Nucleus accumbens (tissue), 56 donors: ENCODE results near the gene CDK18.
A peak's percentile ranks its signal among the peaks of the same experiment; 100 is the strongest.

Experiments
- DNase-seq, 56 donors: peaks; one replicate each; lab custom pipeline; 2025; lab: John Stamatoyannopoulos, UW

Gene CDK18

DNA sequence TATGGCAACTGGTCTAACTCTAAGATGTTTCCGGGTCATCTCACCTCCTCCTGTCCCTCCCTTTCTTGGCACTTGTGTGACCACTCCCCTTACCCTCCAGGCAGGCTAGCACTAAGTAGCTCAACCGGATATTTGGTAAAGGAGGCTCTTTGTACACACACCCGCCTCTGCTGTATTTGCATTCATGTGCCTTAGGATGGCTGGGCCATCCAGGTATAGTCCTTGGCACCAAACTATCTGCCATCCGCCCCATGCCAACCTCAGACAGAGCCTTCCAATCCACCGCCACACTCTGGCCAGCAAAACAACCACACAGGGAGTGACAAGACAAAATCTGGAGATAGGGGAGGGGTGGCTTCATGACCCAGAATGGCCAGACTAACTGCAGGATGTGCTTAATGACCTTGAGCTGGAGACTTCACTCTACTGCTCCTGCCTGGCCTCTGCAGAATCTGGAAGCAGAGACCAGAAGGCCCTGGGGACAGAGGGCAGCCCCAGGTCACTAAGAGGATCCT is 59.5 kb downstream of the CDK18 start:
- DNase-seq, result no peak

DNA sequence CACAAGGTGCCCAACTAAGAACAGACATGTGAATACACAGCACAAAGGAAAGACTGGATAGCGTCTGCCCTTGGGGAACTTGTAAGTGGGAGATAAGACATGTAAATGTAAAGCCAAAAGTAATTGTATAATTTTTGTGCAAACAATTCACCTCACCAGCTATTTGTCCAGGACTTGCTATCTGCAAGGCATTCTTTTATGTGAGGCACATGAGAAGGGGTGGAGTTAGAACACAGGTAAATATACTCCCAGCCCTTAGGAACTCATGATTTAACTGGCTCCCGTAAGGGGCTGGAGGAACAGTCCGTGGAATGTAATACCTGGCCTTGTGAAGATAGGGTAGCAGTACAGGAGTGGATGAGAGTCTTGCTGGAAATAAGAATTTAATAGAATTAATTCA is 61.3 kb downstream of the CDK18 start:
- DNase-seq, result no peak

DNA sequence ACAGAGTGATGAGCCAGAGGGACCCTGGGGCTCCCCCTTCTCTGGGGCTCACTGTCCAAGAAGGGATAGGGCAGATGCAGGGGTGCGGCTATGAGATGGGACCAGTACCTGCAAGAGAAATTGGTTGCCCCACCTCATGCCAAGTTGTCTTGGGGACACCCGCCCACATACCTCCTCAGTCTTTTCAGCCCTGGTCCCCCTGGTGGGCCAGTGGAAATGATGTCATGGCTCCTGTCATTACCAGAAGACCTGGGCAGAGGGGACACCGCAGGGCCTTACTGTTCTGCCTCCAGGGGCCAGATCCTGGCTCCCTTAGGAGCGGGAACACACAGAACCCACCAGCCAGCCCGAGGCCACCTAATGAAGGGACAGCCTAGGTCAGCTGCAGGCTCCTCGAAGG is 63.2 kb downstream of the CDK18 start:
- DNase-seq, result no peak

DNA sequence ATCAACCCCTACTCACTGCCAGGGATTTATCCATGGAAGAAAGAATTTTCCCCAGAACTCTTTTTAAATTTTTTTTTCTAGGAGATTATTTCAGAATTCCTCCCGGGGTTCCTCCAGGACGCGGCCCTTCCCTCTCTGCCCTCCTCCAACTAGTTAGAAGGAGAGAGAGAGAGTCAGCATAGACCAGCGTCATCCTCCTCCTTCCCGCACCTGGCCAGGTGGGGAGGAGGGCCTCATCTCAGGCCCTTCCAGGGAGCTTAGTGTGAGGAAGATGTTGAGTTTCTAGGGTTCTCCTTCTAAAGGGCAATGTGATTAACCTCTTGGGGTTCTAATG is 63.6 kb downstream of the CDK18 start:
- DNase-seq, result no peak

DNA sequence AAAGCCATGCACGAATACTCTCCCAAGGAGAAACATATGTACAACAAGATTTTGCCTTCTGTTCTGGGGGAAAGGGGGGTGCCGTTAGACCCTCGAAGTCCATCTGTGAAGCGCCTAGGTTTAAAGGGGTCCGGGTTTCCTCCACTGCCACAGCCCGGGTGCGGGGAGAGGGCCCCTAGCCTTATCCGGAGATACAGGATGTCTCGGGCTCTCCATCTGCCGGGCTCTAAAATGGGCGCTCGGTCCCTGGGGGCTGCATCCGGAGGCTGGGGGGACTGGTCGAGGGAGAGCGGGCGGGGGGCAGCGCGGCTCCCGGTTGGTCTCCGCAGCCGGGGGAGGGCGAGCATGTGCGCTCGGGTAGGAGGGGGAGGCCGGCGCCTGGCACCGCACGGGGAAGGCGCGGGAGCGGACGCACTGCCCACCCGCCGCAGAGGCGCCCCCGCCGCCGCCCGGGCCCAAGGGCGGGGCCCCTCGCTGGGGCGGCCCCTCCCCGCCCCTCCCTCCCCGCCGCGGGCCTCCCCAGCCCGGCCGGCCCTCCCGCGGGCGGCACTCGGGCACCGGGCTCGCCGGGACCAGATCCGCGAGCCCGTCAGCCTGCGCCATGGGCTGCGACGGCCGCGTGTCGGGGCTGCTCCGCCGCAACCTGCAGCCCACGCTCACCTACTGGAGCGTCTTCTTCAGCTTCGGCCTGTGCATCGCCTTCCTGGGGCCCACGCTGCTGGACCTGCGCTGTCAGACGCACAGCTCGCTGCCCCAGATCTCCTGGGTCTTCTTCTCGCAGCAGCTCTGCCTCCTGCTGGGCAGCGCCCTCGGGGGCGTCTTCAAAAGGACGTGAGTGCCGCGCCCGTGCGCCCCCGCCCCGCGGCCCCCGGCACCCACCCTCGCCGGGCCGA is 64.2 kb downstream of the CDK18 start:
- DNase-seq, result peak in 4 of 56 donors; percentile 3 to 55 (median 22)

DNA sequence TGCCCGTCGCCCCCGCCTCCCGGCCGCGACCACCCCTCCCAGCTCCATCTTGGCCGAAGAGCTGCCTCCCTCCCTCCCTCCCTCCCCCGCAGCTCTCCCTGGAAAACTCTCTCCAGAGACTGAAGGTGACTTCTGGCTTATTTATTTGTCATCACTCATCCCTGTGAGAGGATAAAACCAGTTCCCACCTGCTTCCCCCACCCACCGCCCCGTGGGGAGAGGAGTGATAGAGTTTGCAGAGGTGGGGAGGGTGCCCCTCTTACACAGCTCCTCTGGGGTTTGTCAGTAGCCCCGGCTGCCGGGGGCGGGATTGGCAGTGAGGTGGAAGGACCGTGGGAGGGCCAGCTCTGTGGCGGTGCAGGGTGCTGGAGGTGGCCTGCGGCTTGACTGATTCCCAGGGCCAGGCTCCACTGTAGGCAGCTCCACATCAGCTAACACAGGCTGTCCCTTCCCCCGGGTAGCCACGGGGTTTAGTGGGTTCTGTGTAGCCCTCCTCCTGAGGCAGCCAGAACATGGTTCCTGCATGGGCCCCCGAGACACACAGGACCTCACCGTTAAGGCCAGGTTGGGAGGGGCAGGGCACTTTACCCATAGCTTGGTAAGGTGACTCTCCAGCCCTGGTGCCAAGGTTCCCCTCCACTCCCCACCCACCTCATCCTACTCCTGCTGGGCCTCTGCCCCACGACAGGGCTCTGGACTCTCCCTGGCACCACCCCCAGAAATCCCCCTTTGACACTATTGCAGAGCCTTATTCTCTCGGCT is 65.1 kb downstream of the CDK18 start:
- DNase-seq, result peak in 1 of 56 donors; percentile 8

DNA sequence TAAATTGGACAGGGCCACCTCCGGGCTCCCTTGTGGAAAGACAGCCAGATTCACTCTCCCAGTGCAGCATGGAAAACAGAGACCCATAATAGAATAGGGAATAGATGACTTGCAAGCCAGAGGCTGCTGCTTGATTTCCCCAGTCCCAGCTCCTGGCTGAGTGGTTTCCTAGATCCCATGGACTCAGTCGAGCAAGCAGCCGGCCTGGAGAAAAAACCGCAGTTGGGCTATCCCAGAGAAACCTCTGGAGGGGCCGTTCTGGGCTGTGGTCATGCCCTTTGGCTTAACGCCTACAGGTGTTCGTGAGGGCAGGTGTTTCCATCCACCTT is 65.7 kb downstream of the CDK18 start:
- DNase-seq, result no peak

DNA sequence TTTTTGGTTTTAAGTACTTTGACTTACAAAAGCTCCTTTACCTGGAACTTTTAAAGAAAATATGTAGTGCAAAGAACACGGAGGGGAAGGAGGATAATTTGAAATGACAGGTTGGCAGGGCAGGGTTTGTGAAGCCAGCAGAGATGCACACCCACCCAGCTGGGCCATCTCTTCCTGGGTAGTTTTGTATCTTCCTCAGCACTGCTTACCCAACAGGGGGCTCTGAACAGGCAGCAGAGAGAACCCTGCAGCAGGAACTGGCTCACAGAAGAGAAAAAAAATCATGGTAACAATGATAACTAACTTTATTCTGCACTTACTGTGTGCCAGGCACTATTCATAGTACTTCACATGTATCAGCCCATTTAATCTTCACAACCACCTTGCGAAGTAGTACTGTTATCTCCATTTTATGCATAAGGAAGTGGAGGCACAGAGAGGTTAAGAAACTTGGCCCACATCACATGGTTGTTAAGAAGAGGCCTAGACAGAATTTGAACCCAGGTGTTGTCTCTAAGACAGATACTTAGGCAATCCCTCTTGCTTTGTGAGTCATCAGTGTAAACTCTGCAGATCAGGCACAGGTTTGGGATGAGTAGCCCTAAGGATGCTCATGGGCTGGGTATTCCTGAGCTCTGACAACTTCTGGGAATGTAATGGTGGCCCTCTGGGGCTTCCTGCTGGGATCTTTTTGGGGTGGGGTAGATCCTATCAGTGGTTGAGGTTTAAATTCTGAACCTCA is 66.5 kb downstream of the CDK18 start:
- no peak for DNase-seq

DNA sequence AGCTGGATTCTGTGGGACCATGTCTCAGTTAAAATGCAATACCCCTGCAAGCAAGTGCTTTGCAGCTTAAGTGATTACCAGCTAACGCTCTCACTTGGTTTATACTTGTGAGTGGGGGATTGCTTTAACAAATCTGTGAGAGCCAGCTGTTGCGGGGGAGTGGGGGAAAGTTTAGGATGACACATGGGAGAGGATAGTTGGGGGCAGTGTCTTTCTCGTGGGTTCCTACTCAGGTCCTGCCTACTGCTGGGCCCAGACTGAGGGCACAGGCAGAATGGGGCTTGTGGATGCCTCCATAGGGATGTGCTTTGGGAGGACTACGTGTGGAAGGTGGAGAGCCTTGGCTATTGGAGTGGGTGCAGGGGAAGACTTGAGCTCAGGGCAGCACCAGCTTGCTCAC is 67.3 kb downstream of the CDK18 start:
- DNase-seq, result no peak

DNA sequence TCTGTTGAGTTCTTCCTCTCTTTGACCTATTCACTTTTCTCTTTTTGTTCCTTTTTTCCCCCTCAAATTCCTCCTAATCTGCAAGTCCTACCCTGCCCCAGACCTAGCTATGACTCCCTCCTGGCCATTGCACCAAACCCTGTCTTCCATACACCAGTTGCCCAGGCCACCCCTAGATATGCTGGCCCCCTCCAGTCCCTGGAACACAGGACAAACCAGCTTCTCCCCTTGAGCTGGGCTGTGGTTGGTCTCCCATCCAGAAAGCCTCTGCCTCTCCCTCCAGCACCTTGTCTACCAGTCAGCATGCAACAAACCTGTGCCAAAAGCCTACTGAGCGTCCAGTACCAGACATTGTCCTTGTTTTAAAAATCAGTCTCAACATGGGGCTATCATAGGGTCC is 68.0 kb downstream of the CDK18 start:
- no peak for DNase-seq

DNA sequence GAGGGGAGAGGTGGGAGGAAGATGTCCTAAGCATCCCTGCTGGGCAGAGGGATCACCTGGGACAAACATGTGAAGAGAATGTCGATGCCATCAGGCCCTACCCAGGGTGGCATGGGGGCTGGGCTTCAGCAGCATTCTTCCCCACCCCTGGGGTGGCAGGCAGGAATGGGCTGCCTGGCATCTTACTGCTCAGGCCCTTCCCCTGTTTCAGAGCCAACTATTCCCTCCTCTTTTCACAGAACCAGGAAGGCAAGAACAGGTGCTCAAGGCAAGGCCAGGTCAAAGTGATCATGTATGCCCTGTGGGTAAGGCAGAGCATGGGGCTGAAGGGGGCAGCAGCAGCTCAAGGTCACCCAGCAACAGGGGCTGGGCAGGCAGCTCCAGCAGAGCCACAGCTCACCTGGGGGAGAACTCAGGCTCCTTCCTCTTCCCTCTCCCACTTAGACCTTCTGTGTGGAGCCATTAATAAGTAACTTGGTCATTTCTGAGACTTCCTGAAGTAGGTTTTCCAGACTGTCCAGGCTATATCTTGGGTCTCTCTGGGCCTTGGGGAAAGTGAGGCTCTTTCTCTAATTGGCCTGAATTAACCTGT is 70.9 kb downstream of the CDK18 start:
- DNase-seq, result no peak

DNA sequence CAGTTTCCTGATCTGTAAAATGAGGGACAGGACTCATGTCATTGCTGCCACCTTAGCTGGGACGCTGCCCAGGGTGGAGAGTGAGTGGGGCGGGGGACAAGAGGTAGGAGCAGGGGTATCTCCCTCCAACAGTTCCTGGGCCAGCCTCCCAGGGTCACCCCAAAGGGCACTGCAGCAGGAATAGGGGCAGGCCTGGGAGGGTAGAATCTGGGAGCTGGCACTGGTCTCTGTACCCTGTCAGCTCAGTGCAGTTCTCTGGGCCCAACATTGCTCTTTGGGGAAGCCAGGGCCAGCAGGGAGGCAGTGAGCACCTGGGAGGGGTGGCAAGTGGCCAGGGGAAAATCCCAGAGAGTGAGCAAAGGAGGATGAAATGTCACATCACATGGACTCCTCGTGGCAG is 71.5 kb downstream of the CDK18 start:
- no peak for DNase-seq

DNA sequence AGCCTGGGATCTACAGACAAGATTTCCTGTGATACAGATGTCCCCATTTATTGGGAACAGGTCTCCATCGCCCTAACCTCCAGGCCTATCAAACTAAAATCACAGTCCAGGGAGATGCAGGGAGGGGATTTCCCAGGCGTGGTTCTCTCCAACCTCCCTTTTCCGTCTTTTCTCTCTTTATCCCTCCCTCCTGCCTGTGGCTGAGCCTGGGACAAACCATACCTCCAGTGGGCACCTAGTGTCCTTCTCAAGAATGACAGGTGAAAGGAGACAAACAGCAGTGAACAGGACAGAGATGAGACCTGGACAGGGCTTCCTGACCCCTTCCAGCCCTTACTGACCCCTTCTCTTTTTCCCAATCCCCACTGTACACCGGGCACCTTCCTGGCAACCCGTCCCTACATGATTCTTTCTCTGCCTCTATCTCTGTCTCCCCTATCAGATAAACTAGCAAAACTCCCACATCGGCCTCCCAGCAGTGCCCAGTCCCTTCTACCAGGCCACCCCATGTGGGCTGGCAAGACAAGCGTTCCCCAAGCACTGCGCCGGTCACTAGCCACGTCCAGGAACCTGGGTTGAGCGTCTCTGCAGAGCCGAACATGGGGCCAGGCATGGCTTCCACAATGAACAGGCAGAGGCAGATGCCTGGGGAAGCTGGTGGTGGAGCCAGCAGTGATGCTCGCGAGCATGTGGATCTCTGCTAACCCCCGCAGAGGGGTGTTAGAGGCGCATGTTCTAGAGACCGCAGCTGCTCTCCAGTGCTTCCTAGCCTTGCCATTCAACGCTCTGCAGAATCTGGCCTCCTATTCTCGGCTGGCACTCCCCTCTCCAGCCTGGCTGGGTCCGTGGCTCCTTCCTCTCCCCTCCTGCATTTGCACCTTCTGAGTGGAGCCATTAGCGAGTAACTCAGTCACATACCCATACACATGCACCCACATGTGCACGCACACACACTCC is 72.6 kb downstream of the CDK18 start:
- no peak for DNase-seq

DNA sequence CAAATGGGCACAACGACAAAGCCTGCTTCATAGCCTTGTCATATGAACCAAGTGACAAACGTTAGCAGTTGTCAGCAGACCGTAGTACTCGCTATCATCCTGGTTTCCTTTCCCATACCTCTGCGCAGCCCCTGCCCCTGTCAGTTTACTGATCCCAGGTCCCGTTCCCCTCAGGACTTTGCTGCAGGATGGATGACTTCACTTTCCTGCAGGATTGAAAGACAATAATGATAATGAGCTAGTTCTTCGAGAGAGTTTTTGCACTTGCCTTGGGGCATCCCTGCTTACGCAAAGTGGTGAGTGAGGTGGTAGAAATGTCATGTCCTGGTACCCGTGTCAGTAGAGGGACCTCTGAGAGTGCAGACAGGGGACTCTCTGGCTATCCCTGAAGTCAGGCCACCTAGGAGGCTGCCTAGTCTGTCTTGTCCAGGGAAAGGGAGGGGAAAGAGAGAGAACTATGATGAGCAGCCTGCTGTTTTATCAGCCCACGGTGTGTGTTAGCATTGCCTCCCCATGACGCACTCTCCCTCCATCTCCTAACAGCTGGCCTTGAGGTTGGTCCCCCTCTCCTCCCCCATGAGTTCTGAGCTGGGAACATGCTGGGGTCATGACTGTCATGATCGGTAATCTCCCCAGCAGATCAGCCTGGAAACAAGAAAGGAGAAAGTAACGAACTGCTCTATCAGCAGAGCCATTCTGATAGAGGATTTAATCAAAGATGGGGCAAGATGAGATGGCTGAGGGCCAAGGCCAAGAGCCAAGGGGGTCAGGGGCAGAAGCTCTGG is 73.6 kb downstream of the CDK18 start:
- DNase-seq, result no peak

DNA sequence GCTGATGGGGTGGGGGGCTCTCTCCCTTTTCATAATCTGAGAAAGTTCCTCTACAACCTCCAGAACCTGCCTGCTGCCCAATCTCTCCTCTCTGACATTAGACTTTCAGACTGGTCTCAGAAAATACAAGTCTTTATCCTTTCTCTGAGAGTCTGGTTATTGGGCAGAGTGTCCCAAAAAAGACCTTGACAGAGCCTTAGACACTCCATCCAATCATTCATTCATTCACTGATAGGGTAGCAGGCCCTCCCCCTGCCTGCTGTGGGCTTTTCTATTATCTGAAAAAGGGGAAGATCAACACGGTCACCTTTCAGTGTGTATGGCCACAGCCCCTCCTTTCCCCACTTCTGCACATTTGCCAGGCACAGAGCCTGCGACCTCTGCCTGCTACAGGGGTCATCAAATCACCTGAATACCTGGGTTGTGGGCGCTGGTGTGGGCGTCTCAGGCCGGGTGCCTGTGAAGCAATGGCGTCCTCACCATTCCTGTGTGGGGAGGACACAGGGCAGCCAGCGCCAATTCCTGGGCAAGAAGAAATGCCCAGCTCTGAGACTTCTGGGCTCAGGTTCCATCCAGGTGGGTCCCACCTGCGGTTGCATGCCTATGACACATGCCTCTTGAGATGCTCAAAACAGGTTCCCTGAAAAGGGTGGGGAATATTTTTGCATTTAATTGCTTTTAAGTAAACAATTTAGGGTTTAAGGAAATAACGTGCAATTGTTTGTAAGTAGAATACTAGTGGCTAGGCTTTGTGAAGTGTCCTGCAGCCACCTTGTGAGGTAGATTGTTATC is 74.5 kb downstream of the CDK18 start:
- no peak for DNase-seq

DNA sequence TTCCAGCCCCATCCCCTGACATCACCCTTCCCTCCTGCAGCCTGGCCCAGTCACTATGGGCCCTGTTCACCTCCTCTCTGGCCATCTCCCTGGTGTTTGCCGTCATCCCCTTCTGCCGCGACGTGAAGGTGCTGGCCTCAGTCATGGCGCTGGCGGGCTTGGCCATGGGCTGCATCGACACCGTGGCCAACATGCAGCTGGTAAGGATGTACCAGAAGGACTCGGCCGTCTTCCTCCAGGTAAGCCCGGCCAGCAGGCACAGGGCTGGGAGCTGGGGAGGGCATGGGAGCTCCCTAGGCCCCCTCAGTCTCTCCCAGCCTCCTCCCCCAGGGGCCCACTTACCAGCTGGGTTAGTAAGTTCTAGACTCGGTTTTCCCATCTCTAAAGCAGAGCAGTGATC is 75.2 kb downstream of the CDK18 start:
- no peak for DNase-seq

DNA sequence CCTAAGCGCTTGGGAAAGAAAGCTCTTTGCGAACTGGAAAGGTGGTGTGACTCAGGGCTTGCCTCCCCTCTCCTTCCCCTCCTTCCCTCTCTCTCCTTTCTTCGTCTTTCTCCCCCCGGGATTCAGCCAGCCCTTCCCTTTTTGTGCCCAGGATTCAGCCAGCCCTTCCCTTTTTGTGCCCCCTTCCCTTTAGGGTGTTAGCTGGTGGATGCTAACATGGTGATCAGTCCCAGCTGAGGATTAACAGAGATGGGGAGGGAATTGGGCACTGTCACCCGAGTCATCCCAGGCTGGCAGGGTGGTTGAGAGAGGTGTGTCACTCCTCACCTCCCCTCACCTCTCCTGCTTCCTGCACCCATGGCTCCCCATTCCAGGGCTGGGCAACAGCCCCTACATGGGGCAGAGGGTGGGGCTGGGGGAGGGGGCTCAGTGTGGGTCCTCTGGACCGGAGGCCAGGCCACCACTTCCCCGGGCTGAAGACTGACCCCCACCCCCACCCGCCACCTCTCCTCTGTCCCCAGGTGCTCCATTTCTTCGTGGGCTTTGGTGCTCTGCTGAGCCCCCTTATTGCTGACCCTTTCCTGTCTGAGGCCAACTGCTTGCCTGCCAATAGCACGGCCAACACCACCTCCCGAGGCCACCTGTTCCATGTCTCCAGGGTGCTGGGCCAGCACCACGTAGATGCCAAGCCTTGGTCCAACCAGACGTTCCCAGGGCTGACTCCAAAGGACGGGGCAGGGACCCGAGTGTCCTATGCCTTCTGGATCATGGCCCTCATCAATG is 75.9 kb downstream of the CDK18 start:
- no peak for DNase-seq

DNA sequence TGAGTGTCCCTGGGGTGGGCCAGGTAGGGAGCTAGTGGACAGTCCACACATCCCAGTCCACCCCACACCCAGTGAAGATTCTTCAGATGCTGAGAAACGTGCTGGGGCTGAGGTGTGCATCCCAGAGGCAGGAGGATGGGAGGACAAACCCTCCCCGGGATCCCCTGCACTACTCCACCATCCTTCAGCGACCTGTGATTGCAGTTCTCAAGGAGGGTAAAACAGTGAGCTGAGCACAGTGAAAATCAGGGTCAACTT is 76.4 kb downstream of the CDK18 start:
- no peak for DNase-seq
